Measurements from ENCODE around the gene PTTG1. TPM values are rescaled to one million over a fixed set of nuclear protein-coding genes. Genes with fewer than 3 reads are reported as not detected.

PTTG1 gene
- polyA plus RNA-seq, 2 of the 4 experiments (the other 2 are of a cell fraction) = 222 to 227 TPM

GRCh38 chr5:160448886-160449285 lies 27.2 kb downstream of the PTTG1 start:
- POLR2A ChIA-PET = no interaction called here
- no peaks in the 10 kb centered on the region for H3K4me1 ChIP-seq
- ATAC-seq = no peak
- H3K4me2 ChIP-seq = no peak overlapping the region
- WGBS (ENCODE audit: missing lambda C conversion rate) = 24% methylated on average over 1 of the region's 1 CpG
- H3K9me3 ChIP-seq = no peaks in the 10 kb centered on the region
- no peak overlapping the region for H3K4me3 ChIP-seq
- DNase-seq (ENCODE audit: low read depth in 1 of 2, low spot score in 1 of 2) = no peak
- TF ChIP-seq JUNB (IDR thresholded peaks at IDR 0.05) (no peak), CBX8 (IDR thresholded peaks at IDR 0.05) (no peak), MAFK (IDR thresholded peaks at IDR 0.05; ENCODE audit: partially characterized antibody) (no peak), EP300 (IDR thresholded peaks at IDR 0.05) (no peak), EHMT2 (IDR thresholded peaks at IDR 0.05; ENCODE audit: low read depth) (no peak), HOXB13 (CRISPR knock-in tag; IDR thresholded peaks at IDR 0.05; ENCODE audit: low read depth) (no peak), HDAC2 (IDR thresholded peaks at IDR 0.05) (no peak), RFX5 (IDR thresholded peaks at IDR 0.05) (no peak), CTCF (IDR thresholded peaks at IDR 0.05) (no peak), RAD21 (conservative IDR thresholded peaks at IDR 0.05 in 1 of 2, IDR thresholded peaks at IDR 0.05 in 1 of 2) (no peak), NPAS2 (CRISPR knock-in tag; IDR thresholded peaks at IDR 0.05; ENCODE audit: borderline replicate concordance) (no peak), ESRRA (IDR thresholded peaks at IDR 0.05; ENCODE audit: borderline replicate concordance, low read length) (no peak), MYC (IDR thresholded peaks at IDR 0.05; ENCODE audit: borderline replicate concordance, low read length) (no peak)
- TF ChIP-seq, protein P1, sequence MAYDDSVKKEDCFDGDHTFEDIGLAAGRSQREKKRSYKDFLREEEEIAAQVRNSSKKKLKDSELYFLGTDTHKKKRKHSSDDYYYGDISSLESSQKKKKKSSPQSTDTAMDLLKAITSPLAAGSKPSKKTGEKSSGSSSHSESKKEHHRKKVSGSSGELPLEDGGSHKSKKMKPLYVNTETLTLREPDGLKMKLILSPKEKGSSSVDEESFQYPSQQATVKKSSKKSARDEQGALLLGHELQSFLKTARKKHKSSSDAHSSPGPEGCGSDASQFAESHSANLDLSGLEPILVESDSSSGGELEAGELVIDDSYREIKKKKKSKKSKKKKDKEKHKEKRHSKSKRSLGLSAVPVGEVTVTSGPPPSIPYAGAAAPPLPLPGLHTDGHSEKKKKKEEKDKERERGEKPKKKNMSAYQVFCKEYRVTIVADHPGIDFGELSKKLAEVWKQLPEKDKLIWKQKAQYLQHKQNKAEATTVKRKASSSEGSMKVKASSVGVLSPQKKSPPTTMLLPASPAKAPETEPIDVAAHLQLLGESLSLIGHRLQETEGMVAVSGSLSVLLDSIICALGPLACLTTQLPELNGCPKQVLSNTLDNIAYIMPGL (CRISPR knock-in tag; IDR thresholded peaks at IDR 0.05; ENCODE audit: borderline replicate concordance) = no peak
- TF ChIP-seq, protein P2, sequence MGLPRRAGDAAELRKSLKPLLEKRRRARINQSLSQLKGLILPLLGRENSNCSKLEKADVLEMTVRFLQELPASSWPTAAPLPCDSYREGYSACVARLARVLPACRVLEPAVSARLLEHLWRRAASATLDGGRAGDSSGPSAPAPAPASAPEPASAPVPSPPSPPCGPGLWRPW (IDR thresholded peaks at IDR 0.05) = no peak
- CTCF ChIA-PET = interaction anchor here (0.6 to 3.7 kb wide), 3 partner anchors 8 to 12 kb away, joined by 3 to 20 read pairs (median 4); no protein-coding TSS in a partner anchor
- no peak for FAIRE-seq
- H3K27ac ChIP-seq = no peak overlapping the region

DNA sequence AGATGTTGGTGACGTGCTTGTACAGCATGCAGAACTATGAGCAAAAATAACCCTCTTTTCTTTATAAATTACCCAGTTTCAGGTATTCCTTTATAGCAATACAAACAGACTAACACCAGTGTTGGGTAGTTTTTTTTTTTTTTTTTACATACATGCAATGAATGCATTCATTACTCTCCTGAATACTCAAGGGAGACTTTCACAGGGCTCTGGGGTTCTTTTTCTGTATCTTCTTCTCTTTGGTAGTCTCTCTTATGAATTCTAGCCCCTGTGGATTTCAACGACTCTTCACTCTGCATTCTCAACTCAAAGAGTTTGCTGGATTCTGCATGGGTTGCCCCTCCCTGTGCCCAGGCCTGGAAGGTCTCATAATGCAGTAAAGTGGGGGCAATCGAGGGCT lies 27.8 kb downstream of the PTTG1 start:
- Histone ChIP-seq H3K27ac (no peak overlapping the region), H3K4me2 (no peak overlapping the region), H3K4me3 (no peak overlapping the region), H3K4me1 (no peaks in the 10 kb centered on the region), H3K9me3 (no peaks in the 10 kb centered on the region)
- WGBS (ENCODE audit: missing lambda C conversion rate) = 6% methylated on average over 3 of the region's 3 CpGs
- DNase-seq (ENCODE audit: low read depth in 1 of 2, low spot score in 1 of 2) (no peak), ATAC-seq (no peak), FAIRE-seq (no peak)
- POLR2A ChIA-PET = no interaction called here
- CTCF ChIA-PET = interaction anchor here (0.6 to 3.7 kb wide), 3 partner anchors 9 to 11 kb away, joined by 3 to 20 read pairs (median 4); no protein-coding TSS in a partner anchor
- TF ChIP-seq, protein P3, sequence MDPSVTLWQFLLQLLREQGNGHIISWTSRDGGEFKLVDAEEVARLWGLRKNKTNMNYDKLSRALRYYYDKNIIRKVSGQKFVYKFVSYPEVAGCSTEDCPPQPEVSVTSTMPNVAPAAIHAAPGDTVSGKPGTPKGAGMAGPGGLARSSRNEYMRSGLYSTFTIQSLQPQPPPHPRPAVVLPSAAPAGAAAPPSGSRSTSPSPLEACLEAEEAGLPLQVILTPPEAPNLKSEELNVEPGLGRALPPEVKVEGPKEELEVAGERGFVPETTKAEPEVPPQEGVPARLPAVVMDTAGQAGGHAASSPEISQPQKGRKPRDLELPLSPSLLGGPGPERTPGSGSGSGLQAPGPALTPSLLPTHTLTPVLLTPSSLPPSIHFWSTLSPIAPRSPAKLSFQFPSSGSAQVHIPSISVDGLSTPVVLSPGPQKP (IDR thresholded peaks at IDR 0.05; ENCODE audit: low read depth, low read length) = no peak
- TF ChIP-seq HEYL (CRISPR knock-in tag; IDR thresholded peaks at IDR 0.05) = no peak
- no peak for TF ChIP-seq CBX8 (IDR thresholded peaks at IDR 0.05)
- TF ChIP-seq KDM1A (IDR thresholded peaks at IDR 0.05; ENCODE audit: low read depth) = no peak
- TF ChIP-seq HOXA7 (CRISPR knock-in tag; IDR thresholded peaks at IDR 0.05) = no peak

Measured in A549 (cell line).